Upper lobe of right lung (tissue), 1 donor: ENCODE measurements around the gene NWD2. TPM values are rescaled to one million over a fixed set of nuclear protein-coding genes. Genes with fewer than 3 reads are reported as not detected.

Experiments used
- ATAC-seq: fragments of 200-7000 bp; cut with Tn5 transposase; one replicate; pipeline ENCODE4 v1.9.1; 2020; ENCODE audit warnings: mild to moderate bottlenecking, moderate library complexity
- DNase-seq: peaks from one replicate; pipeline ENCODE4 v3.0.0-alpha.2; 2020
- H3K27ac ChIP-seq: fragments of 200-600 bp; one replicate; pipeline ENCODE4 v1.8.0; 2022
- H3K27me3 ChIP-seq: fragments of 200-600 bp; one replicate; pipeline ENCODE4 v1.8.0; 2022; ENCODE audit warnings: mild to moderate bottlenecking
- H3K36me3 ChIP-seq: fragments of 200-600 bp; one replicate; pipeline ENCODE4 v1.8.0; 2022
- H3K4me1 ChIP-seq: fragments of 200-600 bp; one replicate; pipeline ENCODE4 v1.8.0; 2022
- H3K4me3 ChIP-seq: fragments of 200-600 bp; one replicate; pipeline ENCODE4 v1.8.0; 2022; ENCODE audit warnings: mild to moderate bottlenecking
- H3K9me3 ChIP-seq: fragments of 200-600 bp; one replicate; pipeline ENCODE4 v1.8.0; 2022
- CTCF ChIP-seq: fragments of 200-600 bp; IDR thresholded peaks from one replicate; pipeline ENCODE4 v1.8.0; 2022; ENCODE audit warnings: antibody characterized with exemption
- intact Hi-C: fragments of 100-400 bp; cut with DNase I; formaldehyde crosslinking; loops from one replicate; pipeline ENCODE4 v1.11.0; 2022
- total RNA-seq: library from RNA; stranded (reverse); fragmentation: NEBNext Ultra II Directional; extraction: Animal tissue kit (Norgen Biotek cat#: 25700); gene quantifications from one replicate; pipeline ENCODE4 v1.2.1, GENCODE V29; 2021
- donor health status: DM: no; HTN: yes; CAD: no; lungs with severe emphysema.

NWD2 gene
- total RNA-seq, 1 donor from 2014 or later, result not detected

- Histone ChIP-seq H3K27ac (no peak overlapping the region), H3K4me3 (no peak overlapping the region), H3K4me1 (no peaks in the 10 kb centered on the region), H3K27me3 (peaks cover 34% of the 10 kb centered on the region), H3K36me3 (no peaks in the 10 kb centered on the region), H3K9me3 (no peaks in the 10 kb centered on the region)
- intact Hi-C loops, result no loop called here
- TF ChIP-seq CTCF, result no peak
- no peak for DNase-seq
- no peak for ATAC-seq
These were observed 2.3 kb downstream of the NWD2 start for GRCh38 chr4:37246891-37247290.

- Histone ChIP-seq H3K27me3 (no peaks in the 10 kb centered on the region), H3K36me3 (no peaks in the 10 kb centered on the region), H3K4me1 (no peaks in the 10 kb centered on the region), H3K27ac (no peak overlapping the region), H3K4me3 (no peak overlapping the region), H3K9me3 (no peaks in the 10 kb centered on the region)
- DNase-seq, result no peak
- no peak for TF ChIP-seq CTCF
- intact Hi-C loops, result no loop called here
- no peak for ATAC-seq
These were observed 13.7 kb downstream of the NWD2 start for GRCh38 chr4:37258221-37258620.

- no peak for DNase-seq
- no peak for ATAC-seq
- Histone ChIP-seq H3K27me3 (no peaks in the 10 kb centered on the region), H3K9me3 (no peaks in the 10 kb centered on the region), H3K4me3 (no peak overlapping the region), H3K36me3 (no peaks in the 10 kb centered on the region), H3K4me1 (no peaks in the 10 kb centered on the region), H3K27ac (no peak overlapping the region)
- intact Hi-C loops, result no loop called here
- no peak for TF ChIP-seq CTCF
These were observed 23.8 kb downstream of the NWD2 start for GRCh38 chr4:37268319-37268718.

GRCh38 chr4:37279121-37279520 is 34.6 kb downstream of the NWD2 start:
- Histone ChIP-seq H3K4me3 (no peak overlapping the region), H3K27ac (no peak overlapping the region), H3K4me1 (no peaks in the 10 kb centered on the region), H3K9me3 (no peaks in the 10 kb centered on the region), H3K36me3 (no peaks in the 10 kb centered on the region), H3K27me3 (no peaks in the 10 kb centered on the region)
- ATAC-seq, result no peak
- no peak for TF ChIP-seq CTCF
- no peak for DNase-seq
- intact Hi-C loops, result no loop called here

GRCh38 chr4:37279894-37280592 is 35.5 kb downstream of the NWD2 start:
- TF ChIP-seq CTCF, result no peak
- intact Hi-C loops, result no loop called here
- no peak for DNase-seq

GRCh38 chr4:37299468-37299867 is 54.9 kb downstream of the NWD2 start:
- no peaks in the 10 kb centered on the region for H3K36me3 ChIP-seq
- H3K27ac ChIP-seq, result no peak overlapping the region
- ATAC-seq (no peak), DNase-seq (no peak)
- no peak overlapping the region for H3K4me3 ChIP-seq
- H3K4me1 ChIP-seq, result no peaks in the 10 kb centered on the region
- H3K9me3 ChIP-seq, result no peaks in the 10 kb centered on the region
- no peaks in the 10 kb centered on the region for H3K27me3 ChIP-seq
- no peak for TF ChIP-seq CTCF
- intact Hi-C loops, result no loop called here

More at GRCh38 chr4:37279894-37280592, 35.5 kb downstream of the NWD2 start:
- Histone ChIP-seq H3K4me3 (no peak overlapping the region), H3K9me3 (no peaks in the 10 kb centered on the region), H3K27me3 (no peaks in the 10 kb centered on the region), H3K36me3 (no peaks in the 10 kb centered on the region), H3K4me1 (no peaks in the 10 kb centered on the region), H3K27ac (no peak overlapping the region)
- ATAC-seq, result no peak
